NCI-H1105 (cell line): ENCODE measurements around the gene ABTB1.
"Not testable (repeated sequence)": the region's sequence is repeated elsewhere in the genome, so short reads cannot be mapped to it uniquely, and the experiment has no call there.

ENCODE experiments used
- DNase-seq: peaks from one replicate; lab custom pipeline; 2025; lab: John Stamatoyannopoulos, UW

Gene ABTB1

DNA sequence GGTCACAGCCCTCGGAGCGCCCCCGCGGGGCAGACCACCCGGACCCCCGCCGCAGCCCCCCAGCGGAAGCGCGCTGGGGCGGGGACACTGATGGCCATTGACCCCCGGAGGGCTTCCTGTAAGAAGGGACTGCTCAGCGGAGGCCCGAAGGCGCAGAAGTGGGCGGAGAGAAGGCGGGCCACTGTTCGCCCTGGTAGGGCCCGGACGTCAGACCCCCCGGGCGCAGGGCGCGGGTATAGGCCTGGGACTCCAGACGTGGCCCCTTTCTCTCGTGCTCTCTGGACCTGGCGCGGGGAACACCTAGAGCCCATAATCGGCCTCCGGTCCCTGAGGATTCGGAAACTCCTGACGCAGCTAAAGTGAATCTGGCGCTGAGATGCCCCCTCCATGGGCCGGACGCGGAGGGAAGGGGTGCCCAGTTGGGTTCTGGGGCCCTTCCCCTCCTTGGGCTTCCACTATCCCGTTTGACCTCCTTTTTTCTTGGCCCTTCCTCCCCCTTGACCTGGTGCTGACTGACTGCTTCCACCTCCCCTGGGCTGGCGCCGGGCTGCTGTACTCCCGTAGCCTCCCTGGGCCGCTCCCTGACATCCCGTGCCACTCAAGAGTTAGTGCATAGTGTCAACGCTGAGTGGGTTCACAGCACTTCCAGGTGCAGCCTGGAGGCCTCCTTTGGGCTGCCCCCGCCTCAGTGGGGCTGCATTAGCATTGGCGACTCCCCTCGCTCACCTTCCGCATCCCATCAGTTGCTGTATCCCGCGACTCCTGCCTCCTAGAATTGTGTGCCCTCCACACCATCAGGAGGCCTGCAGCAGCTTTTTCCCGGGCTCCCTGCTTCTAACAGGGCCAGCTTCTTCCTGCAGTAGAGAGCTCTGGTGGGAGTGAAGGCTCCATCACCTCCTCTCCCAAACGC is 694 bp downstream of the ABTB1 start:
- peak; percentile 25 for DNase-seq

GRCh38 chr3:127674101-127674721 is 1.5 kb downstream of the ABTB1 start:
- DNase-seq = no peak

GRCh38 chr3:127674790-127675189 is 2.0 kb downstream of the ABTB1 start:
- no peak for DNase-seq

DNA sequence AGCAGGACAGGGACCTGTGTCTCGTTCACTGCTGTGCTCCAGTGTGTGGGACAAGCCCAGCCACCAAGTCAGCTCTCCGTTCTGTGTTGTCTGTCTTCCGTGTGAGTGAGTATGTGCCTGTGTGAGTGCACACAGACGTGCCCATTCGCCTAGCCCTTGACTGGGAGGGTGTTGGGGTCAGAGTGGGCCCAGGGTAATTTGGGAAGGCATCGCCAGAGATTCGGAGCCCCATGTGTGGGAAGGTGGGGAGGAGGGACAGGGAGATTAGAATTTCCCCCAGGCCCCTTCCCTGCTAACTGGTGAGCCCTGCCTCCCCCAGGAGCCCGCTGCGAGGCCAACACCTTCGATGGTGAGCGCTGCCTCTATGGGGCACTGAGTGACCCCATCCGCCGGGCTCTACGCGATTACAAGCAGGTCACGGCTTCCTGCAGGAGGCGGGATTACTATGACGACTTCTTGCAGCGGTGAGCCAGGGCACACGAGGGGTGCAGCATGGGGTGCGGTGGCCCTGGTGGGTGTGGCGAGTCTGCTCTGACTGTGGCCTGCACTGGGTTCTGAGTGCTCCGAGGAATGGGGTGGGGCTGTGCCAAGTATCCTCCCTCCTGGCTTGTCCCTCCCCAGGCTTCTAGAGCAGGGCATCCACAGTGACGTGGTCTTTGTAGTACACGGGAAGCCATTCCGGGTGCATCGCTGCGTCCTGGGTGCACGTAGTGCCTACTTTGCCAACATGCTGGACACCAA is 3.1 kb downstream of the ABTB1 start:
- no peak for DNase-seq

- DNase-seq = no peak
These were observed 3.7 kb downstream of the ABTB1 start for GRCh38 chr3:127676456-127676855.

DNA sequence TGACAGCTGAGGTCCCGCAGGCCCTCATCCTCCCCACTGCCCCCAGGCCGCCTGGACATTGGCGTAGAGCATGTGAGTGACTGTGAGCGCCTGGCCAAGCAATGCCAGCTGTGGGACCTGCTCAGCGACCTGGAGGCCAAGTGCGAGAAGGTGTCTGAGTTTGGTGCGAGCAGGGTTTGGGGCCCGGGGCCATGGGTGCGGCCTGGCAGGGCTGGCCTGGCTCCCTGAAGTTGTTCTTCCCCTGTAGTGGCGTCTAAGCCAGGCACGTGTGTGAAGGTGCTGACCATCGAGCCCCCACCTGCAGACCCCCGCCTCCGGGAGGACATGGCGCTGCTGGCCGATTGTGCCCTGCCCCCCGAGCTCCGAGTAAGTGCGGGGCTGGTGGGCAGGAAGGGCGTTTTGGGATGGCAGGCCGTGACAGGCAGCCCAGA is 4.2 kb downstream of the ABTB1 start:
- DNase-seq = no peak

GRCh38 chr3:127677541-127678314 is 5.0 kb downstream of the ABTB1 start:
- no peak for DNase-seq

DNA sequence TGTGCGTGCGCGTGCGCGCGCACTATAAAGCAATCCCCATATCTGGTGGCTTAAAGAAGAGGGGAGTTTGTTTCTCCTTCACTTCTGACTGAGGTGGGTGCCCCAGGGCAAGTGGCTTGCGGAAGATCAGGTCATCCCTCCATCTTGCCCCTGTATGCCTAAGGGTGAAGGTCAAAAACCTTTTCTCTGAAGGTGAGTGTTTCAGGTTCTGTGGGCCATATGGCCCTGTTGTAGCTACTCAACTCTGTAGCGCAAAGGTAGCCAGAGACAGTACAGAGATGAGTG is 5.5 kb downstream of the ABTB1 start:
- DNase-seq = no peak

DNA sequence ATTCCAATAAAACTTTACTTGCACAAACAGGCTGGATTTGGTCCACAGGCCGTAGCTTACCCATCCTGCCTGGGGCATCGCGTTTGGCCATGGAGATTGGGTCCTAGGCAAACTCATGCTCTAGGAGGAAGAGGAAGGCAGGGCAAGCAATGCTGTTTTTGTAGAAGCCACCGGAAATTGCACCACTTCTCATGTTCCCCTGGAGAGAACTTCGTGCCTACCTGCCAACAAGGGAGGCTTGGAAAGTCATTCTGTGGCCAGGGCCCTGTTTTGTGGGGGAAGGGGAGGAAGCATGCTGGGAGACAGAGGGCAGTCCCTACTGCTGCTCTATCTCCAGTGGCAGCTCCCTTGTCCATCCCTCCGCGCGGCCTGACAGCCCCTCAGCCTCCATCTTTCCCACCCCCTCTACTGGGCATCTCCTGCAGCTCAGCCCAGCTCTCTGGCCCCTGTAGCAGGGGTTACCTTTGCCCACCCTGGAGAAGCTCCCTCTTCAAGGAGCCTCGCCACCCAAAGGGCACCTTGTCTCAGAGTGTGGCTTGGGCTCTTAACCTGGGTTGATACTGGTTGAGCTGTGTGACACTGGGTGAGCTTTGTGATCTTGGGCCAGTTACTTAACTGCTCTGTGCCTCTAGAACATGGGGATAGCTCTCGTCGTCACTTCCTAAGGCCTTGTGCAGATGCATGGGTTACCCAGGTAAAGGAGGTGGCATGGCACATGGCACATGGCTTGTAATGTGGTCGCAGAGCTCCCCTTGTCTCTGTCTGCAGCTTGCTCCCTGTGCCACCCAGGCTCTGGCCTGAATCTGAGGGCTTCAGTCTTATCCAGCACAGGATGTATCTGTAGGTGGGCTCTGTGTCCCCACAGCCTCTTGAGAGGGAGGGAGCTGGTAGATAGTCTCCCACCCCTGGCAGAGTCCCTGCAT is 6.1 kb downstream of the ABTB1 start:
- DNase-seq = no peak

GRCh38 chr3:127679534-127680145 is 6.9 kb downstream of the ABTB1 start:
- DNase-seq = no peak

GRCh38 chr3:127680146-127680661 is 7.5 kb downstream of the ABTB1 start:
- DNase-seq = no peak

DNA sequence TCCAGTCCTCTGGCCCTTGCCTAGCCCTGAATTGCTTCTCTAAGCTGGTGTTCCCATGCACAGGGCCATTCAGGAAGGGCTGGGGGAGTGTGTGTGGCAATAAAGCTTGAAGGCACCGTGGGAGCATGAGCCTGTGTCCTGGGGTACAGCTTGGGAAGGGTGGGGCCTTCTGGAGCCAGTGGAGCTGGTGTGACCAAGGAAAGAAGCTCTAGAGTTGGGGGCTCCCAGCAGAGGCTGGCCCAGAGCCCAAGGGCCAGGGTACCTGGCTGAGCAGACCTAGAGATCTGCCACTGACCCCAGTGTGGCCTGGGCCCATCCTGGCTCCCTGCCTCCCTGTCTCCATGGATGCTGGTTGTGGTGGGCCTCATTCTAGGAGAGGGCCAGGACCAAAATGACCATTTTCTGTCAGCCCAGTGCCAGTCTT is 8.1 kb downstream of the ABTB1 start:
- DNase-seq = no peak

DNA sequence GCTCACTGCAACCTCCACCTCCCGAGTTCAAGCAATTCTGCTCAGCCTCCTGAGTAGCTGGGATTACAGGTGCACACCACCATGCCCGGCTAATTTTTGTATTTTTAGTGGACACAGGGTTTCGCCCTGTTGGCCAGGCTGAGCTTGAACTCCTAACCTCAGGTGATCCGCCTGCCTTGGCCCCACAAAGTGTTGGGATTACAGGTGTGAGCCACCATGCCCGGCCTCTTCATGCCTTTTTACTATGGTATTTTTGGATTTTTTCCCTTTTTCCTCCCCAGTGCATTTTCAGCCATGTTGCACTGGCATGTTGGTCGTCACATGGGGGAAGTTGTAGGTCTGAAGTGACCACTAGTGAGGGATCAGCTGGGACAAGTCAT is 9.4 kb downstream of the ABTB1 start:
- DNase-seq = not testable (repeated sequence)

GRCh38 chr3:127682561-127682960 is 9.8 kb downstream of the ABTB1 start:
- no peak for DNase-seq

DNA sequence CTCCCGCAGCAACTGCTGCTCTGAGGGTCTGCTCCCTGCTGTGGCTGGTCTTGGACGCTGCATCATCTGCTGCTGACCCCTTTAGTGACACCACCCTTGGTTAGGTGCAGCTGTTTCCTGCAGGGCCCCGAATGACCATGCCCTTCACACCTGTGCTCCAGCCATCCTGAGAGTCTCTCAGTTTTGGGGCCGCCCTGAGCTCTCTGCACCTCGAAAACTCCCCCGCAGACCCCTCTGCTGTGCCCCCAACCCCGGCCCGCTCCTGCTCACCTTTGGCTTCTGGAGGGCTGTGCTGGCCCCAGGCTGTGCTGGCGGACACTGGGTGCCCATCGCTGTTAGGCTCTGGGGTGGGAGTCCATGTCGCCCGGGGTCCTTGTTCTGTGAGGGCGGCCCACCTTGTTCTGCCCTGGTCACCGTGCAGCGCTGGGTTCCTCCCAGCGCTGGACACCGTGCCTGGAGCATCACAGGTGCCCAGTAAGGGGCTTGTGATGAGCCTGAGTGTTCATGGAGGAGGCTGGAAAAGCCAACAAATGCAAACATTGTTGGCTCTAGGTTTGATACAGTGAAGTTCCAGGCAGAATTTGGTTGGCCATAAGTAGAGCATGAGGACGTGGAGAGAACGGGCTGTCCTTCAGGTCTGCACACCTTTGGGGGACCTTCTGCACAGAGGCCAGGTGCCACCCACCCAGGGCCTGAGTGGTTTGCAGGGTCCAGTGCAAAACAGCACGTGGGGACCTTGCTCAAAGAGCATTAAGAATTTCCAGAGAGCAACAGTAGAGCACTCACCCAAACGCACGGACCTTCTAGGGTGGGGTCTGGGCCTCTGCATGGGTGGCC is 12.3 kb downstream of the ABTB1 start:
- no peak for DNase-seq

DNA sequence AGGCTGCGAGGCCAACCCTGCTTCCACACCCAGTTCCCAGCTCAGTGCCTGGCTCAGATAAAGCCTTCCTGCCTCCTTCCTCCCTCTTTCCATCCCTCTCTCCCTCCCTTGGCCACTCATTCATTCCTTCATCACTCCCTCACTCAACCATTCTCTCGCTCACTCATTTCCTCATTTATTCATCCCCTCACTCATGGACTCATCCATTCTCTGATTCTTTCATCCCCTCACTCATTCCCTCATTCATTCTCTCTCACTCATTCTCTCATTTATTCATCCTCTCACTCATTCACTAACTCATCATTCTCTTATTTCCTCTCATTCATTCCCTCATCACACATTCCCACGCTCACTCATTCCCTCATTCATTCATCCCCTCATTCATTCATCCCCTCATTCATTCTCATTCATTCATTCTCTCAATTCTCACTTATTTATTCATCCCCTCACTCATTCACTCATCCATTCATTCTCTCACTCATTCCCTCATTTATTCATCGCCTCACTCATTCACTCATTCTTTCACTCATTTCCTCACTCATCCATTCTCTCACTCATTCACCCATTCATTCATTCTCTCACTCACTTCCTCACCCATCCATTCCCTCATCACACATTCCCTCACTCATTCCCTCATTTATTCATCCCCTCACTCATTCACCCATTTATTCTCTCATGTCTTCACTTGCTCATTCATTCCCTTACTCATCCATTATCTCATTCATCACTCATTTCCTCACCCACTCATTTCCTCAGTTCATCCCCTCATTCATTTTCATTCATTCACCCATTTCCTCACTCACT is 13.2 kb downstream of the ABTB1 start:
- no peak for DNase-seq

DNA sequence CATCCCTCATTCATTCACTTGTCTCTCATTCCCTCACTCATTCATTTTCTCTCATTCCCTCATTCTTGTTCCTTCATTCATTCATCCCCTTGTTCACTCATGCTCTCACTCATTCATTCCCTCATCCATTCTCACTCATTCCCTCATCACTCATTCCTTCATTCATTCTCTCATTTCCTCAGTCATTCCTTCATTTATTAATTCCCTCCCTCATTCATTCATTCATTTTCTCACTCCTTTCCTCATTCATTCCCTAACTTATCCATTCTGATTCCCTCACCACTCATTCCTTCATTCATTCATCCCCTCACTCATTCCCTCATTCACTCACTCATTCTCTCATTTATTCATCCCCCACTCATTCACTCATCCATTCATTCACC is 13.8 kb downstream of the ABTB1 start:
- DNase-seq = no peak

- no peak for DNase-seq
These were observed 14.5 kb downstream of the ABTB1 start for GRCh38 chr3:127687228-127687737.

- DNase-seq = no peak
These were observed 15.3 kb downstream of the ABTB1 start for GRCh38 chr3:127688022-127688415.
